ENCODE results near the gene METTL26.
A peak's percentile ranks its signal among the peaks of the same experiment; 100 is the strongest.

The METTL26 gene

GRCh38 chr16:637081-638018 lies 1.2 kb upstream of the METTL26 start:
- peak; percentile 92 for DNase-seq

- peak; percentile 22 for DNase-seq
These were observed 416 bp downstream of the METTL26 start for GRCh38 chr16:635573-636205.

- DNase-seq: no peak
These were observed 1.1 kb downstream of the METTL26 start for GRCh38 chr16:634996-635395.

- DNase-seq: no peak
These were observed 1.9 kb downstream of the METTL26 start for GRCh38 chr16:634051-634670.

- DNase-seq: no peak
These were observed 2.6 kb downstream of the METTL26 start for GRCh38 chr16:633336-634050.

GRCh38 chr16:632486-633335 lies 3.4 kb downstream of the METTL26 start:
- no peak for DNase-seq

GRCh38 chr16:631808-632358 lies 4.2 kb downstream of the METTL26 start:
- no peak for DNase-seq

GRCh38 chr16:630815-631405 lies 5.2 kb downstream of the METTL26 start, which contains the start of gene WFIKKN1:
Gene WFIKKN1, plus strand, starts transcription at chr16:630985. Its CDS starts 269 bp downstream, at chr16:631254.
- DNase-seq: no peak

- DNase-seq: no peak
These were observed 5.8 kb downstream of the METTL26 start for GRCh38 chr16:630249-630814.

GRCh38 chr16:629833-630248 lies 6.3 kb downstream of the METTL26 start:
- no peak for DNase-seq

GRCh38 chr16:629185-629832 lies 6.8 kb downstream of the METTL26 start:
- no peak for DNase-seq

GRCh38 chr16:628321-629061 lies 7.6 kb downstream of the METTL26 start:
- DNase-seq: no peak

GRCh38 chr16:627454-628239 lies 8.5 kb downstream of the METTL26 start:
- DNase-seq: no peak

GRCh38 chr16:626787-627453 lies 9.2 kb downstream of the METTL26 start:
- no peak for DNase-seq

GRCh38 chr16:625977-626765 lies 9.9 kb downstream of the METTL26 start:
- DNase-seq: no peak

- no peak for DNase-seq
These were observed 10.8 kb downstream of the METTL26 start for GRCh38 chr16:625117-625976.
